Osteoblast (primary cell): ENCODE data around the gene PNMA8A. TPM values are rescaled to one million over a fixed set of nuclear protein-coding genes. Genes with fewer than 3 reads are reported as not detected.

ENCODE experiments used
- DNase-seq: peaks from one replicate; pipeline ENCODE4 v3.0.0; 2011; ENCODE audit warnings: low spot score, mixed read lengths; ENCODE audit not compliant: insufficient read length; ENCODE audit errors: missing footprints
- H2AFZ ChIP-seq: 2 replicates; pipeline ENCODE4 v1.6.0; 2011; ENCODE audit warnings: mild to moderate bottlenecking, low read length
- H3K27ac ChIP-seq: 2 replicates; pipeline ENCODE4 v1.5.1; 2011; ENCODE audit warnings: mild to moderate bottlenecking, low read depth, low read length, moderate library complexity
- H3K27me3 ChIP-seq: 2 replicates; pipeline ENCODE4 v1.6.0; 2012; ENCODE audit warnings: mild to moderate bottlenecking, control low read depth, inconsistent platforms, low read length, moderate library complexity; ENCODE audit not compliant: insufficient read depth
- H3K36me3 ChIP-seq: 2 replicates; pipeline ENCODE4 v1.5.1; 2011; ENCODE audit warnings: mild to moderate bottlenecking, low read length, control low read depth, moderate library complexity; ENCODE audit not compliant: insufficient read depth
- H3K4me1 ChIP-seq: 2 replicates; pipeline ENCODE4 v1.5.1; 2011; ENCODE audit warnings: mild to moderate bottlenecking, low read length, control low read depth, moderate library complexity; ENCODE audit not compliant: insufficient read depth
- H3K4me2 ChIP-seq: 2 replicates; pipeline ENCODE4 v1.6.0; 2011; ENCODE audit warnings: mild to moderate bottlenecking, low read length; ENCODE audit not compliant: insufficient read depth
- H3K4me3 ChIP-seq: fragments of 200-600 bp; sonication (generic); 3 replicates; pipeline ENCODE4 v1.5.1; 2012; ENCODE audit warnings: mild to moderate bottlenecking, low read length, inconsistent platforms; ENCODE audit not compliant: insufficient read depth
- H3K79me2 ChIP-seq: 2 replicates; pipeline ENCODE4 v1.6.0; 2012; ENCODE audit warnings: mild to moderate bottlenecking, low read length, control low read depth, inconsistent platforms; ENCODE audit not compliant: insufficient read depth
- H3K9me3 ChIP-seq: 2 replicates; pipeline ENCODE4 v1.5.1; 2011; ENCODE audit warnings: low read depth, low read length, control low read depth
- H4K20me1 ChIP-seq: 2 replicates; pipeline ENCODE4 v1.6.0; 2012; ENCODE audit warnings: mild to moderate bottlenecking, low read length, control low read depth; ENCODE audit not compliant: insufficient read depth
- total RNA-seq: library from RNA; depleted of rRNA; stranded (reverse); fragments of >200 nt; gene quantifications from 2 replicates; pipeline ENCODE4 v1.2.3, GENCODE V29; 2012
- TF ChIP-seq, protein P1 (sequence below): IDR thresholded peaks from 2 replicates; pipeline ENCODE4 v1.5.1; 2011; ENCODE audit warnings: mild to moderate bottlenecking, low read depth, low read length, moderate library complexity; ENCODE audit errors: extremely low read depth

PNMA8A gene
- total RNA-seq, 1 donor = 2.2 TPM

DNA sequence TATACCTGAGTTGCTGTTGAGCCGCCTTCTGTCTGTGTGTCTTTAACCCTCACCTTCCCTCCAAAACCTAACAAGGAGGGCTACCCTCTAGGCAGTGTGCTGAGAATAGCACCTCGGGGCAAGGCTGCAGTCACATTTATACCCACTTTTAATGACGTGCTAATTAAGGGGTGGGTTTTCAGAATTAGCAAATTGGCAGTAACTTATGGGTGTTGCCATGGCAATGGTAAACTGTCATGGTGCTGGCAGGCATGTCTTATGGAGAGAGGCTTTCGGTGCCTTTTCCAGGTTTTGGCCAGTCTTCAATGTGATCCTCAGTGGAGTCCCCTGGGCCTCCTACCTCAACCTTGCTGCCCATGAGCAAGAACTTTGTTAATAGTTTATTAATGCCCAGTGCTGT lies 1.2 kb upstream of the PNMA8A start:
- H3K4me2 ChIP-seq = no peak overlapping the region
- no peaks in the 10 kb centered on the region for H3K79me2 ChIP-seq
- peaks cover 36% of the 10 kb centered on the region for H3K4me1 ChIP-seq
- H3K27ac ChIP-seq = no peak overlapping the region
- H3K27me3 ChIP-seq = no peaks in the 10 kb centered on the region
- no peaks in the 10 kb centered on the region for H3K9me3 ChIP-seq
- no peak overlapping the region for H3K4me3 ChIP-seq
- no peaks in the 10 kb centered on the region for H4K20me1 ChIP-seq
- H3K36me3 ChIP-seq = no peaks in the 10 kb centered on the region
- H2AFZ ChIP-seq = no peak overlapping the region
- TF ChIP-seq, protein P1, sequence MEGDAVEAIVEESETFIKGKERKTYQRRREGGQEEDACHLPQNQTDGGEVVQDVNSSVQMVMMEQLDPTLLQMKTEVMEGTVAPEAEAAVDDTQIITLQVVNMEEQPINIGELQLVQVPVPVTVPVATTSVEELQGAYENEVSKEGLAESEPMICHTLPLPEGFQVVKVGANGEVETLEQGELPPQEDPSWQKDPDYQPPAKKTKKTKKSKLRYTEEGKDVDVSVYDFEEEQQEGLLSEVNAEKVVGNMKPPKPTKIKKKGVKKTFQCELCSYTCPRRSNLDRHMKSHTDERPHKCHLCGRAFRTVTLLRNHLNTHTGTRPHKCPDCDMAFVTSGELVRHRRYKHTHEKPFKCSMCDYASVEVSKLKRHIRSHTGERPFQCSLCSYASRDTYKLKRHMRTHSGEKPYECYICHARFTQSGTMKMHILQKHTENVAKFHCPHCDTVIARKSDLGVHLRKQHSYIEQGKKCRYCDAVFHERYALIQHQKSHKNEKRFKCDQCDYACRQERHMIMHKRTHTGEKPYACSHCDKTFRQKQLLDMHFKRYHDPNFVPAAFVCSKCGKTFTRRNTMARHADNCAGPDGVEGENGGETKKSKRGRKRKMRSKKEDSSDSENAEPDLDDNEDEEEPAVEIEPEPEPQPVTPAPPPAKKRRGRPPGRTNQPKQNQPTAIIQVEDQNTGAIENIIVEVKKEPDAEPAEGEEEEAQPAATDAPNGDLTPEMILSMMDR = no peak
- no peak for DNase-seq

DNA sequence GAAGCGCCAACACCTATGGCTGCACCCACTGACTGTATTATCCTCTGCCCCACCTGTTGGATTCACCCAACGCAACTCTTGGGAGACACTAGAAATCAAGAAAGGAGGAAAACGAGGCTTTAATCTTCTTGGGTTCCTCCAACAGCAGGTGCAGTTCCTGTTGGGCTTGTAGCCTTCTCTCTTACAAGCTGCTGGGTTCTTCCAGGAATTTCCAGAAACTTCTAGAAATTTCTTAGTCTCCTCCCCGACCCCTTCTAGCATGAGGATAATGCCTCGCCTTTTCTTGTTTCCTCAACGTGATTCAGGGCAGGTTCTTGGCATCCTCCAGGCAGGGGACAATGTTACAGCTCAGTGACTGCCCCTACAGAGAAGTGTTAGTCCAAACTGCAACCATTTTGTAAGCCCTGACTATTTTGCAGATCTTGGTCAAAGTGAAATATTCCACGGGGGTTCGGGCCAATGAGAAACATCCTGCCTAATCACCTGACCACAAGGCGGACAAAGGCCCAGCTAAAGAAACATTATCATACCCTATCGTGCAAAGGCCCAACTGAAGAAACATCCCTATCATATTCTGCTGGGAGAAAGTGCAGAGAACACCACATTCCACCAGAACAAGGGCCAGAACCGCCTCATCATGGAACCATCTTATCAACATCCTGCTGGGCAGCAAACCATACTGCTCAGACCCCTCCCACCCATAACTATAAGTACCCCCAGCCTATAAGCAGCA lies 614 bp upstream of the PNMA8A start:
- no peaks in the 10 kb centered on the region for H3K36me3 ChIP-seq
- no peak overlapping the region for H3K27ac ChIP-seq
- peak overlapping the region; percentile 88 for H2AFZ ChIP-seq
- peak overlapping the region; percentile 80 for H3K4me2 ChIP-seq
- H3K4me1 ChIP-seq = peaks cover 40% of the 10 kb centered on the region
- H4K20me1 ChIP-seq = no peaks in the 10 kb centered on the region
- DNase-seq = peak; percentile 73
- H3K4me3 ChIP-seq = peak overlapping the region; percentile 65
- H3K79me2 ChIP-seq = no peaks in the 10 kb centered on the region
- no peaks in the 10 kb centered on the region for H3K9me3 ChIP-seq
- no peaks in the 10 kb centered on the region for H3K27me3 ChIP-seq
- TF ChIP-seq, protein P1 = no peak

DNA sequence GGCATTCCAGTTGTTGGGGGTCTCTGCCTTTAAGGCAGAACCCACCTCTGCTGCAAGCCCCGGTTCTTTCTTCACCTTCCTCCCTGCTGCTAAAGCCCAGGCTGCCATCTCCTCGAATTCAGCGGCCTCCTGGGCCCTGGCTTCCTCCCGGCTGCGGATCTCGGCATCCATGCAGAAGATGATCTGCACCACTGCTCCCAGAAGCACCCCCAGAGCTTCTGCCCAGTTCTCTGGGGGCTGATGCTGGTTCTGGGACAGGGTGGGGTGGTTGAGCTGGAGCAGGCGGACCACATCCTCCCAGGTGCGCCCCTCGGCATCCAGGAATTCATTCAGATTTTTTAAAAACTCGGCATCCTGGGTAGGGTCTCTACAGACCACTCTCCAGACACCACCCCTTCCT lies 987 bp downstream of the PNMA8A start:
- Histone ChIP-seq H3K36me3 (no peaks in the 10 kb centered on the region), H3K79me2 (no peaks in the 10 kb centered on the region), H2AFZ (no peak overlapping the region), H3K4me3 (no peak overlapping the region), H3K4me2 (no peak overlapping the region), H4K20me1 (no peaks in the 10 kb centered on the region), H3K4me1 (peaks cover 35% of the 10 kb centered on the region), H3K27ac (no peak overlapping the region), H3K9me3 (no peaks in the 10 kb centered on the region), H3K27me3 (no peaks in the 10 kb centered on the region)
- DNase-seq = peak; percentile 44
- TF ChIP-seq, protein P1 = no peak

DNA sequence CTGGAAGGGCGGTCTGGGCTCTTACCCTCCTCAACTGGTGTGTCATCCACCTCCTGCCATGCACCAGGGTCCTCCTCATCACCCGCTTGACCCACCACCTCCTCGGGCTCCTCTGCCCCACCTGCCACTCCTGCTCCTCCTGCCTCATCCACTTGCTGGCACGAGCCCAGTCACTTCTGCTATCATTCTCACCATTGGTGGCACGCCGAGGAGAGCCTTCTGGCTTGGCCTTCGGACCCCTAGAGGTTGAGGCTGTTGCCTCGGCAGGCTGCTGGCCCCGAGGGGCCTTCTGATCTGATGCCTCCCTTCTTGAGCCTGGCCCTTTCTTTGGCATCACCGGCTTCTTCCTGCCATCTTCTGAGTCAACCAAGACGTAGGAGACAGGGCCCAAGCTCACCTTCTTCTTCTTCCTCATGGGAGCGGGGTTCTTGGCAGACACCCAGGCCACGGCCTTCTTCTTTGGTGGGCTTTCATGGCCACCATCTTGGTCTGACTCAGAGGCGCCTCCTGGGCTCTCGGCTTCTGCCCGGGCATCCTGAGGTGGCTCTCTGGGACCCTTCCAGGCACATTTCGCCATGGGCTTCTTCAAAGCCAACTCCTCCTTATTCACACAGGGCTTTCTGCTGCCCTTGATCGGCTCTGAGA lies 1.7 kb downstream of the PNMA8A start:
- no peaks in the 10 kb centered on the region for H3K27me3 ChIP-seq
- no peaks in the 10 kb centered on the region for H3K79me2 ChIP-seq
- H4K20me1 ChIP-seq = no peaks in the 10 kb centered on the region
- TF ChIP-seq, protein P1 = no peak
- no peak overlapping the region for H3K27ac ChIP-seq
- no peaks in the 10 kb centered on the region for H3K36me3 ChIP-seq
- H3K9me3 ChIP-seq = no peaks in the 10 kb centered on the region
- no peak overlapping the region for H3K4me3 ChIP-seq
- no peak overlapping the region for H2AFZ ChIP-seq
- peaks cover 32% of the 10 kb centered on the region for H3K4me1 ChIP-seq
- H3K4me2 ChIP-seq = no peak overlapping the region
- peak; percentile 55 for DNase-seq
